Measurements from ENCODE around the gene PUSL1.

The PUSL1 gene

GRCh38 chr1:1347663-1348419, 39.4 kb downstream of the PUSL1 start:
- H3K27ac ChIP-seq (ENCODE audit: low read depth, low read length) = no peak overlapping the region
- TF ChIP-seq EZH2phosphoT487 (IDR thresholded peaks at IDR 0.05; ENCODE audit: borderline replicate concordance, low read length) (no peak), CTCF (IDR thresholded peaks at IDR 0.05; ENCODE audit: low read depth, low read length, poor library complexity, severe bottlenecking) (no peak)
- peak overlapping the region; percentile 79 for H3K4me3 ChIP-seq (ENCODE audit: low read length)
- H3K36me3 ChIP-seq (ENCODE audit: control insufficient read depth, low read length) = no peaks in the 10 kb centered on the region
- H3K79me2 ChIP-seq (ENCODE audit: control insufficient read depth, low read length) = peaks cover 56% of the 10 kb centered on the region
- H3K9me3 ChIP-seq (ENCODE audit: control insufficient read depth, insufficient read depth, low read length) = no peaks in the 10 kb centered on the region
- H3F3A ChIP-seq (ENCODE audit: control insufficient read depth, insufficient read depth) = no peaks in the 10 kb centered on the region; the same call in 1 of the 2 replicates
- H4K20me1 ChIP-seq (ENCODE audit: control insufficient read depth, insufficient read depth, low read depth, low read length) = 0 out of 2 replicates have a peak, but pooled peaks cover 4% of the 10 kb centered on the region
- H3K9me2 ChIP-seq (replicated peaks; ENCODE audit: control insufficient read depth, low read length) = no peaks in the 10 kb centered on the region
- H3K27me3 ChIP-seq (ENCODE audit: control insufficient read depth, low read length) = 0 out of 2 replicates have a peak, but pooled peaks cover under 1% of the 10 kb centered on the region
- H3K4me2 ChIP-seq (ENCODE audit: low read length) = peak overlapping the region; percentile 69
- peaks cover 8% of the 10 kb centered on the region for H3K4me1 ChIP-seq (ENCODE audit: control insufficient read depth, low read length)

- Histone ChIP-seq H3K4me1 (ENCODE audit: control insufficient read depth, low read length) (peaks cover 8% of the 10 kb centered on the region), H3K27me3 (ENCODE audit: control insufficient read depth, low read length) (peaks cover 8% of the 10 kb centered on the region; the same call in 1 of the 2 replicates), H3K36me3 (ENCODE audit: control insufficient read depth, low read length) (no peaks in the 10 kb centered on the region), H3K4me3 (ENCODE audit: low read length) (peak overlapping the region; percentile 79), H3K79me2 (ENCODE audit: control insufficient read depth, low read length) (peaks cover 51% of the 10 kb centered on the region), H3K27ac (ENCODE audit: low read depth, low read length) (no peak overlapping the region), H3K4me2 (ENCODE audit: low read length) (peak overlapping the region; percentile 69), H3F3A (ENCODE audit: control insufficient read depth, insufficient read depth) (no peaks in the 10 kb centered on the region; the same call in 1 of the 2 replicates), H3K9me2 (replicated peaks; ENCODE audit: control insufficient read depth, low read length) (no peaks in the 10 kb centered on the region), H3K9me3 (ENCODE audit: control insufficient read depth, insufficient read depth, low read length) (no peaks in the 10 kb centered on the region), H4K20me1 (ENCODE audit: control insufficient read depth, insufficient read depth, low read depth, low read length) (0 out of 2 replicates have a peak, but pooled peaks cover 4% of the 10 kb centered on the region)
- TF ChIP-seq CTCF (IDR thresholded peaks at IDR 0.05; ENCODE audit: low read depth, low read length, poor library complexity, severe bottlenecking) = no peak
- no peak for TF ChIP-seq EZH2phosphoT487 (IDR thresholded peaks at IDR 0.05; ENCODE audit: borderline replicate concordance, low read length)
Observed at GRCh38 chr1:1348420-1349255, 40.2 kb downstream of the PUSL1 start.

GRCh38 chr1:1349256-1350012, 41.0 kb downstream of the PUSL1 start, which contains the start of gene DVL1:
DVL1 (minus strand) TSS chr1:1349418; CDS start chr1:1349065, 353 bp downstream.
- Histone ChIP-seq H3K79me2 (ENCODE audit: control insufficient read depth, low read length) (peaks cover 44% of the 10 kb centered on the region), H3K4me1 (ENCODE audit: control insufficient read depth, low read length) (peaks cover 8% of the 10 kb centered on the region), H3K4me3 (ENCODE audit: low read length) (peak within 1 kb of the TSS; percentile 87), H3K27ac (ENCODE audit: low read depth, low read length) (peak within 1 kb of the TSS; percentile 68), H3K9me3 (ENCODE audit: control insufficient read depth, insufficient read depth, low read length) (no peaks in the 10 kb centered on the region), H3K36me3 (ENCODE audit: control insufficient read depth, low read length) (no peaks in the 10 kb centered on the region), H3K9me2 (replicated peaks; ENCODE audit: control insufficient read depth, low read length) (no peaks in the 10 kb centered on the region), H3F3A (ENCODE audit: control insufficient read depth, insufficient read depth) (no peaks in the 10 kb centered on the region; the same call in 1 of the 2 replicates), H3K4me2 (ENCODE audit: low read length) (peak within 1 kb of the TSS; percentile 71), H3K27me3 (ENCODE audit: control insufficient read depth, low read length) (peaks cover 13% of the 10 kb centered on the region), H4K20me1 (ENCODE audit: control insufficient read depth, insufficient read depth, low read depth, low read length) (0 out of 2 replicates have a peak, but pooled peaks cover 4% of the 10 kb centered on the region)
- TF ChIP-seq CTCF (IDR thresholded peaks at IDR 0.05; ENCODE audit: low read depth, low read length, poor library complexity, severe bottlenecking) (peak; percentile 49), EZH2phosphoT487 (IDR thresholded peaks at IDR 0.05; ENCODE audit: borderline replicate concordance, low read length) (no peak)

All from DOHH2 (cell line).